Measurements from ENCODE around the gene TEX14.

The TEX14 gene

GRCh38 chr17:58530655-58531054 is 161.2 kb downstream of the TEX14 start:
- Histone ChIP-seq H3K9me3 (ENCODE audit: severe bottlenecking) (no peaks in the 10 kb centered on the region), H3K36me3 (peaks cover 10% of the 10 kb centered on the region), H3K27me3 (ENCODE audit: insufficient read depth, low read depth, severe bottlenecking) (no peaks in the 10 kb centered on the region), H3K4me3 (ENCODE audit: low read depth, low read length) (peak overlapping the region; percentile 82), H3K27ac (peak overlapping the region; percentile 95)
- DNase-seq: no peak
- TF ChIP-seq CTCF (IDR thresholded peaks at IDR 0.05; ENCODE audit: low read depth, low read length): no peak

- H3K27ac ChIP-seq: 0 out of 2 replicates have a peak overlapping the region, but pooled peaks have one; percentile 7
- peaks cover 23% of the 10 kb centered on the region for H3K36me3 ChIP-seq
- H3K27me3 ChIP-seq (ENCODE audit: insufficient read depth, low read depth, severe bottlenecking): no peaks in the 10 kb centered on the region
- no peaks in the 10 kb centered on the region for H3K9me3 ChIP-seq (ENCODE audit: severe bottlenecking)
- H3K4me3 ChIP-seq (ENCODE audit: low read depth, low read length): no peak overlapping the region
- TF ChIP-seq CTCF (IDR thresholded peaks at IDR 0.05; ENCODE audit: low read depth, low read length): no peak
- no peak for DNase-seq
Measured at GRCh38 chr17:58529275-58529674, 162.6 kb downstream of the TEX14 start.

GRCh38 chr17:58528443-58528842 is 163.4 kb downstream of the TEX14 start:
- DNase-seq: no peak
- no peak for TF ChIP-seq CTCF (IDR thresholded peaks at IDR 0.05; ENCODE audit: low read depth, low read length)
- H3K27me3 ChIP-seq (ENCODE audit: insufficient read depth, low read depth, severe bottlenecking): no peaks in the 10 kb centered on the region

GRCh38 chr17:58527949-58528348 is 163.9 kb downstream of the TEX14 start:
- no peak for DNase-seq
- Histone ChIP-seq H3K36me3 (peaks cover 34% of the 10 kb centered on the region), H3K27me3 (ENCODE audit: insufficient read depth, low read depth, severe bottlenecking) (no peaks in the 10 kb centered on the region), H3K27ac (no peak overlapping the region), H3K4me3 (ENCODE audit: low read depth, low read length) (no peak overlapping the region), H3K9me3 (ENCODE audit: severe bottlenecking) (no peaks in the 10 kb centered on the region)
- no peak for TF ChIP-seq CTCF (IDR thresholded peaks at IDR 0.05; ENCODE audit: low read depth, low read length)

More at GRCh38 chr17:58528443-58528842, 163.4 kb downstream of the TEX14 start:
- Histone ChIP-seq H3K9me3 (ENCODE audit: severe bottlenecking) (no peaks in the 10 kb centered on the region), H3K36me3 (peaks cover 32% of the 10 kb centered on the region), H3K4me3 (ENCODE audit: low read depth, low read length) (no peak overlapping the region), H3K27ac (no peak overlapping the region)

GRCh38 chr17:58527306-58527705 is 164.5 kb downstream of the TEX14 start:
- peak; percentile 76 for TF ChIP-seq CTCF (IDR thresholded peaks at IDR 0.05; ENCODE audit: low read depth, low read length)
- peak overlapping the region; percentile 43 for H3K27ac ChIP-seq
- DNase-seq: no peak
- no peaks in the 10 kb centered on the region for H3K9me3 ChIP-seq (ENCODE audit: severe bottlenecking)
- no peaks in the 10 kb centered on the region for H3K27me3 ChIP-seq (ENCODE audit: insufficient read depth, low read depth, severe bottlenecking)
- no peak overlapping the region for H3K4me3 ChIP-seq (ENCODE audit: low read depth, low read length)
- peaks cover 38% of the 10 kb centered on the region for H3K36me3 ChIP-seq

- H3K36me3 ChIP-seq: peaks cover 59% of the 10 kb centered on the region
- no peak for DNase-seq
- H3K9me3 ChIP-seq (ENCODE audit: severe bottlenecking): no peaks in the 10 kb centered on the region
- H3K27me3 ChIP-seq (ENCODE audit: insufficient read depth, low read depth, severe bottlenecking): no peaks in the 10 kb centered on the region
- no peak for TF ChIP-seq CTCF (IDR thresholded peaks at IDR 0.05; ENCODE audit: low read depth, low read length)
- H3K27ac ChIP-seq: no peak overlapping the region
- no peak overlapping the region for H3K4me3 ChIP-seq (ENCODE audit: low read depth, low read length)
Measured at GRCh38 chr17:58525239-58525638, 166.6 kb downstream of the TEX14 start.
